RWPE2 (cell line): ENCODE results near the gene RGS14.

Source experiments
- ATAC-seq: fragments of 200-7000 bp; cut with Tn5 transposase; 3 replicates; pipeline ENCODE4 v1.9.1; 2021; ENCODE audit warnings: low read depth
- DNase-seq: peaks from one replicate; pipeline ENCODE4 v3.0.0-alpha.2; 2020; ENCODE audit warnings: low spot score
- H3K27ac ChIP-seq: fragments of 450-650 bp; 2 replicates; pipeline ENCODE4 v1.5.1; 2017; ENCODE audit warnings: mild to moderate bottlenecking; ENCODE audit not compliant: poor library complexity, severe bottlenecking
- H3K27me3 ChIP-seq: fragments of 250-450 bp; sonication (Bioruptor Pico); 2 replicates; pipeline ENCODE4 v1.5.1; 2021; ENCODE audit warnings: mild to moderate bottlenecking, moderate library complexity; ENCODE audit not compliant: insufficient read depth, poor library complexity, severe bottlenecking
- H3K36me3 ChIP-seq: fragments of 250-450 bp; sonication (Bioruptor Pico); 2 replicates; pipeline ENCODE4 v1.5.1; 2020; ENCODE audit warnings: low read depth, mild to moderate bottlenecking, moderate library complexity
- H3K4me1 ChIP-seq: fragments of 250-450 bp; sonication (Bioruptor Pico); 2 replicates; pipeline ENCODE4 v1.5.1; 2021; ENCODE audit warnings: mild to moderate bottlenecking, moderate library complexity; ENCODE audit not compliant: insufficient read depth, poor library complexity, severe bottlenecking
- H3K4me3 ChIP-seq: fragments of 250-450 bp; sonication (Bioruptor Pico); 2 replicates; pipeline ENCODE4 v1.5.1; 2021; ENCODE audit warnings: mild to moderate bottlenecking, moderate library complexity; ENCODE audit not compliant: severe bottlenecking
- H3K9me3 ChIP-seq: fragments of 250-450 bp; sonication (Bioruptor Pico); 2 replicates; pipeline ENCODE4 v1.5.1; 2021; ENCODE audit warnings: mild to moderate bottlenecking, moderate library complexity; ENCODE audit not compliant: severe bottlenecking
- TF ChIP-seq, protein P1 (sequence below): fragments of 450-650 bp; IDR thresholded peaks from one replicate; pipeline ENCODE4 v1.5.1; 2017; ENCODE audit warnings: mild to moderate bottlenecking, moderate library complexity; ENCODE audit not compliant: poor library complexity, severe bottlenecking

Gene RGS14

GRCh38 chr5:177355162-177355867 lies 2.4 kb upstream of the RGS14 start:
- peaks cover 7% of the 10 kb centered on the region; the same call in 1 of the 2 replicates for H3K36me3 ChIP-seq
- H3K27ac ChIP-seq = no peak overlapping the region
- H3K27me3 ChIP-seq = no peaks in the 10 kb centered on the region
- H3K4me1 ChIP-seq = peaks cover 7% of the 10 kb centered on the region
- ATAC-seq = no peak
- no peak overlapping the region for H3K4me3 ChIP-seq
- no peak for DNase-seq
- no peaks in the 10 kb centered on the region for H3K9me3 ChIP-seq
- TF ChIP-seq, protein P1, sequence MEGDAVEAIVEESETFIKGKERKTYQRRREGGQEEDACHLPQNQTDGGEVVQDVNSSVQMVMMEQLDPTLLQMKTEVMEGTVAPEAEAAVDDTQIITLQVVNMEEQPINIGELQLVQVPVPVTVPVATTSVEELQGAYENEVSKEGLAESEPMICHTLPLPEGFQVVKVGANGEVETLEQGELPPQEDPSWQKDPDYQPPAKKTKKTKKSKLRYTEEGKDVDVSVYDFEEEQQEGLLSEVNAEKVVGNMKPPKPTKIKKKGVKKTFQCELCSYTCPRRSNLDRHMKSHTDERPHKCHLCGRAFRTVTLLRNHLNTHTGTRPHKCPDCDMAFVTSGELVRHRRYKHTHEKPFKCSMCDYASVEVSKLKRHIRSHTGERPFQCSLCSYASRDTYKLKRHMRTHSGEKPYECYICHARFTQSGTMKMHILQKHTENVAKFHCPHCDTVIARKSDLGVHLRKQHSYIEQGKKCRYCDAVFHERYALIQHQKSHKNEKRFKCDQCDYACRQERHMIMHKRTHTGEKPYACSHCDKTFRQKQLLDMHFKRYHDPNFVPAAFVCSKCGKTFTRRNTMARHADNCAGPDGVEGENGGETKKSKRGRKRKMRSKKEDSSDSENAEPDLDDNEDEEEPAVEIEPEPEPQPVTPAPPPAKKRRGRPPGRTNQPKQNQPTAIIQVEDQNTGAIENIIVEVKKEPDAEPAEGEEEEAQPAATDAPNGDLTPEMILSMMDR = no peak

GRCh38 chr5:177355868-177356168 lies 1.9 kb upstream of the RGS14 start:
- no peak overlapping the region for H3K27ac ChIP-seq
- no peak for DNase-seq
- H3K27me3 ChIP-seq = no peaks in the 10 kb centered on the region
- TF ChIP-seq, protein P1 = no peak
- H3K36me3 ChIP-seq = peaks cover 2% of the 10 kb centered on the region; the same call in 1 of the 2 replicates
- no peaks in the 10 kb centered on the region for H3K9me3 ChIP-seq
- no peak for ATAC-seq
- no peak overlapping the region for H3K4me3 ChIP-seq
- peaks cover 3% of the 10 kb centered on the region for H3K4me1 ChIP-seq

- H3K27ac ChIP-seq = no peak overlapping the region
- peaks cover 3% of the 10 kb centered on the region for H3K4me1 ChIP-seq
Measured at GRCh38 chr5:177356746-177357145, 978 bp upstream of the RGS14 start.

GRCh38 chr5:177357146-177357458 lies 622 bp upstream of the RGS14 start:
- no peak overlapping the region for H3K27ac ChIP-seq
- TF ChIP-seq, protein P1 = no peak
- ATAC-seq (no peak), DNase-seq (no peak)
- H3K4me3 ChIP-seq = no peak overlapping the region
- no peaks in the 10 kb centered on the region for H3K27me3 ChIP-seq
- no peaks in the 10 kb centered on the region for H3K36me3 ChIP-seq
- H3K9me3 ChIP-seq = no peaks in the 10 kb centered on the region
- H3K4me1 ChIP-seq = peaks cover 3% of the 10 kb centered on the region

More at GRCh38 chr5:177356746-177357145, 978 bp upstream of the RGS14 start:
- H3K4me3 ChIP-seq = no peak overlapping the region
- no peaks in the 10 kb centered on the region for H3K36me3 ChIP-seq
- TF ChIP-seq, protein P1 = no peak
- H3K9me3 ChIP-seq = no peaks in the 10 kb centered on the region
- DNase-seq = no peak
- H3K27me3 ChIP-seq = no peaks in the 10 kb centered on the region
- no peak for ATAC-seq

GRCh38 chr5:177358370-177358819 lies 671 bp downstream of the RGS14 start:
- Histone ChIP-seq H3K27ac (peak overlapping the region; percentile 11), H3K4me3 (peak overlapping the region; percentile 36), H3K4me1 (peaks cover 5% of the 10 kb centered on the region), H3K36me3 (no peaks in the 10 kb centered on the region), H3K27me3 (no peaks in the 10 kb centered on the region), H3K9me3 (no peaks in the 10 kb centered on the region)
- DNase-seq (no peak), ATAC-seq (no peak)
- TF ChIP-seq, protein P1 = no peak
